B cell (primary cell): Measurements from ENCODE around the gene FAM20C.

Experiments
- CTCF ChIP-seq: fragments of 200-600 bp; IDR thresholded peaks from one replicate; pipeline ENCODE4 v1.8.0; 2022; ENCODE audit warnings: antibody characterized with exemption, mild to moderate bottlenecking
- EZH2 ChIP-seq: IDR thresholded peaks from 2 replicates; pipeline ENCODE4 v1.6.1; 2012; ENCODE audit warnings: borderline replicate concordance, low read depth, mild to moderate bottlenecking, moderate library complexity, low read length; ENCODE audit not compliant: insufficient read depth, poor library complexity, severe bottlenecking

DNA sequence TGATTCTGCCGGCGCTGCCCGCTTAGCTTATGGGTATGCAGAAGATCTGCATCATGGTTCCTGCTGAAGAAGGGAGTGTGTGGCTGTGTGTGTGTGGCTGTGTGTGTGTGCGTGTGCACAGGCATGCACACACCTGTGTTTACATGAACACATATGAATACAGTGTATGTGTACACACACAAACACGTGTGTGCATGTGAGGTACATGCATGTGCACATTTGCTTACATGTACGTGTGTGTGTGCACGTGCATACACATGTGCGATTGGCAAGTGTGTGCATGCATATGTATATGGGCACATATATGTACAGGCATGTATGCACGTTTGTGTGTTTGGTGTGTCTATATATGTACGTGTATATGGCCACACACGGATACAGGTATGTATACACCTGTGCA, 16.4 kb upstream of the FAM20C start:
- TF ChIP-seq CTCF (no peak), EZH2 (no peak)
